Smooth muscle cell (in vitro differentiated cells): ENCODE results near the gene LGALS12. TPM values are rescaled to one million over a fixed set of nuclear protein-coding genes. Genes with fewer than 3 reads are reported as not detected.

Experiments used
- DNase-seq: peaks from one replicate; lab custom pipeline; 2025; ENCODE audit not compliant: unreplicated experiment; lab: John Stamatoyannopoulos, UW
- H2AFZ ChIP-seq: fragments of 200-600 bp; sonication (generic); 2 replicates; pipeline ENCODE4 v1.6.0; 2016; ENCODE audit warnings: antibody characterized with exemption, low read depth, mild to moderate bottlenecking
- H3F3A ChIP-seq: fragments of 200-600 bp; sonication (generic); 2 replicates; pipeline ENCODE4 v1.6.0; 2017; ENCODE audit warnings: antibody characterized with exemption, low read depth
- H3K27ac ChIP-seq: fragments of 200-600 bp; sonication (generic); 2 replicates; pipeline ENCODE4 v1.5.1; 2016; ENCODE audit warnings: low read depth, mild to moderate bottlenecking
- H3K27me3 ChIP-seq: fragments of 200-600 bp; sonication (generic); 2 replicates; pipeline ENCODE4 v1.6.1; 2016; ENCODE audit warnings: low read depth, mild to moderate bottlenecking
- H3K36me3 ChIP-seq: fragments of 200-600 bp; sonication (generic); 2 replicates; pipeline ENCODE4 v1.5.1; 2016; ENCODE audit warnings: low read depth
- H3K4me1 ChIP-seq: fragments of 200-600 bp; sonication (generic); 2 replicates; pipeline ENCODE4 v1.5.1; 2016; ENCODE audit warnings: low read depth
- H3K4me2 ChIP-seq: fragments of 200-600 bp; sonication (generic); 2 replicates; pipeline ENCODE4 v1.6.0; 2016; ENCODE audit warnings: mild to moderate bottlenecking
- H3K4me3 ChIP-seq: fragments of 200-600 bp; sonication (generic); 2 replicates; pipeline ENCODE4 v1.5.1; 2016; ENCODE audit warnings: mild to moderate bottlenecking
- H3K79me2 ChIP-seq: fragments of 200-600 bp; sonication (generic); 2 replicates; pipeline ENCODE4 v1.6.0; 2016; ENCODE audit warnings: low read depth, mild to moderate bottlenecking
- H3K9ac ChIP-seq: fragments of 200-600 bp; sonication (generic); 2 replicates; pipeline ENCODE4 v1.6.0; 2016; ENCODE audit warnings: low read depth
- H3K9me3 ChIP-seq: fragments of 200-600 bp; sonication (generic); replicated peaks from 2 replicates; pipeline ENCODE4 v1.5.1; 2016; ENCODE audit warnings: low read depth
- H4K20me1 ChIP-seq: fragments of 200-600 bp; sonication (generic); 2 replicates; pipeline ENCODE4 v1.6.0; 2016; ENCODE audit warnings: low read depth
- CTCF ChIP-seq: fragments of 200-600 bp; sonication (generic); IDR thresholded peaks from 2 replicates; pipeline ENCODE4 v1.5.1; 2017; ENCODE audit warnings: borderline replicate concordance, mild to moderate bottlenecking, antibody characterized with exemption; ENCODE audit not compliant: insufficient read depth, poor library complexity, severe bottlenecking
- WGBS: methylation state at CpG from one replicate; pipeline ENCODE4 v1.1.7; 2016; ENCODE audit warnings: low lambda C conversion rate; 5-methylcytosine and 5-hydroxymethylcytosine counted together
- polyA plus RNA-seq: library from polyadenylated mRNA; unstranded; fragments of >200 nt; fragmentation: Nextera tagmentation; extraction: Ambion mirVana; gene quantifications from 2 replicates; pipeline ENCODE4 v1.2.1, GENCODE V29; 2016
- total RNA-seq: library from RNA; depleted of rRNA; stranded (reverse); fragments of >200 nt; gene quantifications from 2 replicates; pipeline ENCODE4 v1.2.3, GENCODE V29; 2014

Gene LGALS12
- total and polyA plus RNA-seq, 2 experiments from 2014 or later: not detected

- TF ChIP-seq CTCF: no peak
- H3K4me3 ChIP-seq: no peak overlapping the region
- no peak overlapping the region for H3K4me2 ChIP-seq
- no peak overlapping the region for H3K9ac ChIP-seq
- no peak for DNase-seq
- no peaks in the 10 kb centered on the region for H3K27me3 ChIP-seq
- no peaks in the 10 kb centered on the region for H3K9me3 ChIP-seq
- no peak overlapping the region for H3K27ac ChIP-seq
- H2AFZ ChIP-seq: no peak overlapping the region
- H4K20me1 ChIP-seq: no peaks in the 10 kb centered on the region
- no peaks in the 10 kb centered on the region for H3K36me3 ChIP-seq
- no peaks in the 10 kb centered on the region for H3K4me1 ChIP-seq
- no peaks in the 10 kb centered on the region for H3K79me2 ChIP-seq
- H3F3A ChIP-seq: no peaks in the 10 kb centered on the region
- WGBS: 53% methylated on average over 3 of the region's 3 CpGs
Observed at GRCh38 chr11:63470311-63470710, 35.6 kb upstream of the LGALS12 start.

- Histone ChIP-seq H3K9ac (no peak overlapping the region), H3K4me2 (no peak overlapping the region), H3K27me3 (no peaks in the 10 kb centered on the region), H3K4me1 (no peaks in the 10 kb centered on the region), H2AFZ (no peak overlapping the region), H3K36me3 (no peaks in the 10 kb centered on the region), H4K20me1 (no peaks in the 10 kb centered on the region), H3K4me3 (no peak overlapping the region), H3K27ac (no peak overlapping the region), H3K79me2 (no peaks in the 10 kb centered on the region), H3F3A (no peaks in the 10 kb centered on the region), H3K9me3 (no peaks in the 10 kb centered on the region)
- TF ChIP-seq CTCF: no peak
- 92% methylated on average over 3 of the region's 3 CpGs for WGBS
- no peak for DNase-seq
Observed at GRCh38 chr11:63472372-63472771, 33.5 kb upstream of the LGALS12 start.

- no peak overlapping the region for H3K9ac ChIP-seq
- no peak for DNase-seq
- H3K27ac ChIP-seq: no peak overlapping the region
- no peak for TF ChIP-seq CTCF
- H3K4me3 ChIP-seq: no peak overlapping the region
- H3K36me3 ChIP-seq: no peaks in the 10 kb centered on the region
- H3K4me1 ChIP-seq: no peaks in the 10 kb centered on the region
- H3K4me2 ChIP-seq: no peak overlapping the region
- no peak overlapping the region for H2AFZ ChIP-seq
- H3K27me3 ChIP-seq: no peaks in the 10 kb centered on the region
- H4K20me1 ChIP-seq: no peaks in the 10 kb centered on the region
- no peaks in the 10 kb centered on the region for H3K9me3 ChIP-seq
- H3F3A ChIP-seq: no peaks in the 10 kb centered on the region
- no peaks in the 10 kb centered on the region for H3K79me2 ChIP-seq
Observed at GRCh38 chr11:63476618-63477017, 29.3 kb upstream of the LGALS12 start.

- peak; percentile 93 for TF ChIP-seq CTCF
- Histone ChIP-seq H3F3A (no peaks in the 10 kb centered on the region), H3K9me3 (no peaks in the 10 kb centered on the region), H3K27me3 (no peaks in the 10 kb centered on the region), H4K20me1 (no peaks in the 10 kb centered on the region), H3K27ac (no peak overlapping the region), H3K79me2 (no peaks in the 10 kb centered on the region), H2AFZ (peak overlapping the region; percentile 69), H3K36me3 (no peaks in the 10 kb centered on the region), H3K4me2 (peak overlapping the region; percentile 45), H3K4me1 (no peaks in the 10 kb centered on the region), H3K9ac (no peak overlapping the region), H3K4me3 (no peak overlapping the region)
- WGBS: 30% methylated on average over 5 of the region's 5 CpGs
- no peak for DNase-seq
Observed at GRCh38 chr11:63478896-63479295, 27.0 kb upstream of the LGALS12 start.
